GM21576 (cell line): ENCODE data around the gene RNASET2.
"Not testable (repeated sequence)": the region's sequence is repeated elsewhere in the genome, so short reads cannot be mapped to it uniquely, and the experiment has no call there.

ENCODE experiments used
- ATAC-seq: cut with Tn5 transposase; IDR thresholded peaks from one replicate; pipeline ENCODE4 v1.9.1; 2021; ENCODE audit warnings: mild to moderate bottlenecking, moderate library complexity; ENCODE audit not compliant: unreplicated experiment

The RNASET2 gene

GRCh38 chr6:166929542-166930189 lies 26.7 kb downstream of the RNASET2 start:
- ATAC-seq = no peak

DNA sequence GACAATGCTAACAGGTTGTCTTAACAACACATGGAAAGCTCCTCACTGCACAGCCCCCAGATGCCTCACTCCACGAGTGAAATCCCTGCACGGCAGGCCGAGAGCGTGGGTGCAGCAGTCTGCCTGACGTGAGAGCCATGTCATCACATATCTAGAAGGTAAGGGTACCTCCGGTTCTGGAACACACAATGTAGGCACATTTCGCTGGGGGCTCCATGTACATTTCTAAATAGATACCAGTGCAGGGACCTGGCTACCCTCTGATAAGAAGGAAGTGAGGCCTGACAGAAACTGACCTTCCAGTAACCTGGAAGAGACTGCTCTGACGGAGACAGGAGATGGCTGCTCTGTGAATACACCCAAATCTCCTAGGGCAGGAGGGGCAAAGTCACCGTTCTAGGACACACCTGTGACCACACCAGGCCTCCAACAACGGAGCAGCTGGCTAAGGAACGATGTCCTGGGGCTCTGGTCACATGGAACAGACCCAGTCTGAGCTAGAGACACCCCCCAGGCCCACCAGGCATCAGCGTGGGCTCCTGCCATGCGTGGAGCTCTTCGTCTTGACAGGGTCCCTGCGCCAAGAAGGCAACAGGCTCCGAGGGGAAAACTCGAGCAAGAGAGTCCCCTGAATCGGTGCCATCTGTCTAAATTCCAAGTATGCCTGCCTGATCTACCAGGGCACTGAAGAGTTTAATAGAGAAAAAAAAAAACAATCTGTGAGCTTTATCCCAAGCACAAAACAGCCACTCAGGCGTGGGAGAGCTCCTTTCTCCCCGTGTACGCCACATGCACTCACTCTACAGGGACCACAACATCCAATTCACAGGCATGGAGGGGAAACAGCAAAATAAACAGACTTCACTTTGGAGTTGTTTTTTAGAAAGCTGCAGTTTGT lies 27.5 kb downstream of the RNASET2 start:
- ATAC-seq = no peak

DNA sequence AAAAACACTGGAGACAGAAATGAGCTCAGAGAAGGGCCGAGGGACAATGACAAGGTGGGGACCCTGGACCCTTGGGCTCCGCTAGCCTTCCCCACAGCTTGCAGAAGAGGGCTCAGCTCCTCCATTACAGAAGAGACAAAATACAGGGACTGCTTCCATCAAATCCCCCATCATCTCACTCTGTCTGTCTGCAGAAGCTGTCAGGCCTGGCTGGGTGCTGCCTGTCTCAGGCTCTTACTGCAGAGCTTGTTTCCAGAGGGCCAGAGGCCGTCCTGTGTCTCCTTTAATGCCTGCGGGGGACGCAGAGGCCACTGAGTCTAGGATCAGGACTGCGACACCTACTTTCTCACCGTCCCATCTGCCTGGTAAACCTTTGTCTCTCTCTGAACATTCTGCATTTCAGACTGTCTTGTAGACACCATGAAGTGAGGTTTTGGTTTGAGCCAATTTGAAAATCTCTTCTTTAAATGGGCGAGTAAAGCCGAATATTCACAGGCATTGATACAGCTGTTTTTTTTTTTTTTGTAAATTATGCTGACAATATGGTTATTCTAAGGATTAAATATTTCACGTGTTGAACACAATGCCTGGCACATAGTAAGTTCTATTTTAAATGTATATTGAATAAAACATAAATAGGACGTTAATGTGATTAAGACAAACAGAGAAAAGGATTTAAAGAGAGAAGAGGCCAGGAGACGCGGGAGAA lies 28.3 kb downstream of the RNASET2 start:
- ATAC-seq = no peak

DNA sequence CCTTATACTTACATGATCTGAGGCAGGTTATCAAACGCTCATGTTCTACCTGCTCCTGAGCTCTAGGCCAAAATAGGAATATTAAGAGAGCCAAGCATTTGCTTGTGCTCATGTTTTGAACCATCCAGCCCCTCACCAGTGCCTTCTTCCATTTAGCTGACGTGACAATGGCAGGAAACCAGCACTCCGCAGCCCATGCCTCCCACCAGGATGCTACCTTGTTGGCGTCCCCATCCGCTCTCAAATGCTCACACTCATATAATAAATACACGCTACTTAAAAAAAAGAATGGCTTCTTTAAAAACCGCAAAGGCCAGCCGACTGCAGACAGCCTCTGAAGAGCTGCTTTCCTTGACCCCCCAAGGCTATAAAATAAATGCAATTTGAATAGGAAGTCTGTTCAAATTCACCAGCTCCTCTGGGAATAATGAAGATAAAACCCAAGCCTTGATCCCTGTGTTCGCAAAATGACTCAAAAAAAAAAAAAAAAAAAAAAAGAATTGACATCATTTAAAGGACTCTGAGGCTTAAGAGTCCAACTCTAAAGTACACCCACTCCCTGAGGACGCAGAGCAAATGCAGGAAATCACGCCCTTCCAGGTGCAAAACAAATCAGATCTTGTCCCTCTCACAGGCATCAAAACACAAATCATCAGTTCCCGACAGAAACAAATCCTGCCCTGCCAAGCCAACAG lies 29.0 kb downstream of the RNASET2 start:
- no peak for ATAC-seq

DNA sequence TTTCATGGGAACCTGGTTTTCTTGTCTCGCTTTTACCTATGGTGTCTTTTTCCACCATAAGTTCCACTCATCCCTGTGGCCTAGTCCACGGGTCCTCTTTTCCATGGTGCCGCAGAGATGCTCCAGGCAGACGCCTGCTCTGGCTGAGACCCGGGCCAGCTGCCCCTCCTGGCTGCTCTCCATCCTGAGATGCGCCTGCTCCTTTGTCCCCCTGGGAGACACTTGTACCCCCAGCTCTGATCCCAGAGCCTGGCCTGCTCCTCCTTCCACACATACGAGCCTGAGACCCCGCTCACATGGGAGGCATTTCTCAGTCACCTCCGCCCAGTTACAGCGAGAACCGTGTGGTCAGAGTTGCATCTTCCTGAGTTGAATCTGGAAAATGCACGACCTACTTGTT lies 29.6 kb downstream of the RNASET2 start:
- ATAC-seq = no peak

DNA sequence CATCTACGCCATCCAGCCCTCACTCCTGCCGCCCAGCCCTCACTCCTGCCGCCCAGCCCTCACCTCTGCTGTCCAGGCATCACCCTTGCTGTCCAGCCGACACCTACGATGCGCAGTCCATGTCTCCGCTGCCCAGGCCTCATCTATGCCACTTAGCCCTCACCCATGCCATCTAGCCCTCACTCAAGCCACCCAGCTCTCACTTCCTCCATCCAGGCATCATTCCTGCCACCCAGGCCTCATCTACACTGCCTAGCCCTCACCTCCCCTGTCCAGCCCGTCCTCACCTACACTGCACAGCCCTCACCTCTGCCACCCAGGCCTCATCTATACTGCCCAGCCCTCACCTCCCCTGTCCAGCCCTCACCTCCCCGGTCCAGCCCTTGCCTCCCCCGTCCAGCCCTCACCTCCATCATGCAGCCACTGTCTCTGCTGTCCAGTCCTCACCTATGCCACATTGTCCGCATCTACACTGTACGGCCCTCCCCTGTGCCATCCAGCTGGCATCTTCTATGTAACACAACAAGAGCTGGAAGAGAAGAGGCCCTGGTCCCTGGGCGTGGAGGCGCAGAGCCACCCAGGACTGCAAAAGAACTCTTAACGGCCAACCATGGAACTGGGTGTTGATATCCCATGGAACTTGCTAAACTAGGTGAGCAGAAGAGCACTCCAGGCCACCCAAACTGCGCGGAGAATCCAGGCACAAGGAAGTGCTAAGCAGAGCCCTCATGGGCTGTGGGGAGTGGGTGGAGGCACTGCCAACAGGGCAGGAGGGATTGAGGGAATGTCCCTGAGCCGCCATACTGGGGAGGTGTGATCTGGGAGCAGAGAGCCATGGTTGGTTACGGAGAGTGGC lies 31.0 kb downstream of the RNASET2 start:
- no peak for ATAC-seq

- no peak for ATAC-seq
Measured at GRCh38 chr6:166924531-166924930, 31.8 kb downstream of the RNASET2 start.

DNA sequence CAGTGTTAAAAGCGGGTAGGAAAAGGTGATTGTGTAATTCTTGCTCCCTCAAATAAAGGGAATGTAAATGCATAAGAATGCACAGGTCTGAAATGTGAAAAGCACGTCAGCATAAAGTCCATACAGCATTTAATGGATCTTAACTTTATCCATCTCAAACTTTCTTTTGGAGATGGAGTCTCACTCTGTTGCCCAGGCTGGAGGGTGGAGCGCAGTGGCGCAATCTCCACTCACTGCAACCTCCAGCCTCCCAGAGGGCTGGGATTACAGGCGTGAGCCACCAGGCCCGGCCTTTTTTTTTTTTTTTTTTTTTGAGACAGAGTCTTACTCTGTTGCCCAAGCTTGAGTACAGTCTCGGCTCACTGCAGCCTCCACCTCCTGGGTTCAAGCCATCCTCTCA lies 33.4 kb downstream of the RNASET2 start:
- no peak for ATAC-seq

GRCh38 chr6:166921570-166921969 lies 34.8 kb downstream of the RNASET2 start:
- ATAC-seq = no peak

GRCh38 chr6:166916824-166917223 lies 39.5 kb downstream of the RNASET2 start:
- no peak for ATAC-seq

GRCh38 chr6:166915484-166915883 lies 40.9 kb downstream of the RNASET2 start:
- not testable (repeated sequence) for ATAC-seq

GRCh38 chr6:166914952-166915351 lies 41.4 kb downstream of the RNASET2 start:
- not testable (repeated sequence) for ATAC-seq

DNA sequence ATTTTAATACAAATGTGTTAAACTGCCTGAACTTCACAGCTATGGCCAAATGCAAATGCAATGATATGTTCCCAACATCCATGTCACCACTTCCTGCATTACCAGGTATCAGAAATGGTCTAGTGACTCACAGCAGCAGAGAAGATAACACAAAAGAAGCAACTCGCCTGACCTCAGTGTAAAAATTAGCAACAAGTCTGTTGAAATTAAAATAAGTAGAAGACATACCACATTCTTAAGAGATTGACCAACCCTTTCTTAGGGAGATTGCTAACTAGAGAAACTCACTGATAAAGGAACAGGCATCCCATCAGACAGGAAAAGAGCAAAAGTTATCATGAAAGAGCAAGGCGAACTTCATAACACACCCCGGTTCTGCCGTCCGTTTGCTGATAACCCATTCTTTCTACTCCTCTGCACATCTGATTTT lies 45.1 kb downstream of the RNASET2 start:
- ATAC-seq = no peak

DNA sequence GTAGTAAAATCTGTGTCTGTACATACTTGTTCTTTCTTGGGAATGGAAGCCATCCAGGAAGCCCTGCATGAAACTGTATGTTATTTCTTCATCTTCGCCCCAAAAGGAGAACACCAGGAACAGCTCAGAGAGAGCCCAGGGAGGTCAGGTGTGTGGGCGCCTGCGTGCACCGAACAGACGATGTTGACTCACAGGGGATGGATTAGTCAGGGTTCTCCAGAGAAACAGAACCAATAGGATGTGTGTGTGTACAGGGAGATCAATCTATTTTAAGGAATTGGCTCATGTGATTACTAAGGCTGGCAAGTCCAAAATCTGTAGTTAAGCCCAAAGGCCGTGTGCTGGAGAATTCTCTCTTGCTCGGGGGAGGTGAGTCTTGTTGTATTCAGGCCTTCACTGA lies 45.7 kb downstream of the RNASET2 start:
- no peak for ATAC-seq

GRCh38 chr6:166908811-166909210 lies 47.5 kb downstream of the RNASET2 start:
- no peak for ATAC-seq

DNA sequence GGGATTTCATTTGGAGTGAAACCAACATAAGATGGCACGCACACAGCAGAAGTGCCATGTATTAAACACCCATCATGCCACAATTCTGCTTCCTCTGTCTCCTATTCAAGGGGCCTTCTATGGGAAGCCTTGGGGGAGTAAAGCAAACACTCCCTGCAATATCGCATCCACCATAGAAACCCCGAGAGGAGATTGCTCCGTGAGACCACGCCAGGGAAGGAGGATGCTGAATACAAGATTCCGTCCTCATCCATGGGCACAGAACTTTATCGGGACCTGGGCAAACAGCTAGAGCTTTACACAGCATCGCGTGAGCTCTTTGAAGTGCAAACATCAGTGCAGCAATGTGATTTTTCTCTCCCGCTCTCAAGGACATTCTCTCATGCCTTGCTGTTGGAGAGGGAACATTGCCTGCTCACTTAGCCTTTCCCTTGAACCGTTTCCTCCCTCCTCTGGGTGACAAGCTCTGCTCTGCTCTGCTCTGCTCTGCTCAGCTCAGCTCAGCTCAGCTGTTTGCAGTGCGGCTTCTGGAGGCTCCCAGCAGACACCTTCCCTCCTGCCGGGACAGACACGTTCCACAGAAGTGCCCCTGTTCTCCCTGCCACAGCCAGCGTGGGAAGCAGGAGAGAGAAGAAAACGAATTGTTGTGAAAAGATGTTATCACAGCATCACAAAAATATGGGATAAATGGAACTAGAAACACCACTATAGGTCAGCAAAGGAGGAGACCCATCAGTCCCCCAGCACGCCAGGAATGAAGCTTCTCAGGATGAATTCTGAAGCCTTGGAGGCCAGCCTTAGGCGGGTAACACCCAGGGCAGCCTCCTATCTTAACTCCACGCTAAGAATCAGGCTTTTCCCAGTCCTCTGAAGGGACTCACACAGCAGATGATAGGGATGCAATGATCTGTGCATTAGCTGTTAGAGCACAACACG lies 48.2 kb downstream of the RNASET2 start:
- no peak for ATAC-seq

DNA sequence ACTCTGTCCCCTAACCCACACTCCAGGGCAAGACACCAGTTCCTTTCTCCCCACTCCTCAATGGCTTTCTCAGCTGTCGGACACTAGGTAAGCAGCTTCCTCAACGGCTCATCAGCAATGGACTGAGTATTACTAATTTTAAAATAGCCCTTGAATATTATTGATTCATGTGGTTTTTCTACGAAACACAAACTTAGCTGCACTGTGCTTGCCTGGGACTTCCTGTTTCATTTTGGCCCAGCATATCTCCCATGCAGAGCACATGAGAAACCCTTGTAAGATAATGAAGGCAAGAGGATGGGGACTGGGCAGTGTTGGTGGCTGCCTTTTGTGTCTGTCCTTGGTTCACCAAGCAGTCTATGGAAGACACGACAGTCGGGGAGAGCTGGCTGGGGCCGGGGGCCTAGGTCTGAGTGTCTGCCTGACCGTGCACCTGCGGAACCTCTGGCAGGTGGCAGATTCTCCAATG lies 48.9 kb downstream of the RNASET2 start:
- peak; percentile 90 for ATAC-seq

GRCh38 chr6:166906376-166907044 lies 49.8 kb downstream of the RNASET2 start:
- no peak for ATAC-seq
